GM19043 (cell line): ENCODE measurements around the gene AMZ2.
"Not testable (repeated sequence)": the region's sequence is repeated elsewhere in the genome, so short reads cannot be mapped to it uniquely, and the experiment has no call there.

Experiments used
- ATAC-seq: cut with Tn5 transposase; IDR thresholded peaks from one replicate; pipeline ENCODE4 v1.9.1; 2021; ENCODE audit warnings: low read depth; ENCODE audit not compliant: unreplicated experiment

AMZ2 gene

GRCh38 chr17:68247445-68248198 is at the start of gene AMZ2:
Gene AMZ2 (plus strand): TSS chr17:68248043. CDS start chr17:68250188, 2,145 bp downstream.
- ATAC-seq, result peak; percentile 82

DNA sequence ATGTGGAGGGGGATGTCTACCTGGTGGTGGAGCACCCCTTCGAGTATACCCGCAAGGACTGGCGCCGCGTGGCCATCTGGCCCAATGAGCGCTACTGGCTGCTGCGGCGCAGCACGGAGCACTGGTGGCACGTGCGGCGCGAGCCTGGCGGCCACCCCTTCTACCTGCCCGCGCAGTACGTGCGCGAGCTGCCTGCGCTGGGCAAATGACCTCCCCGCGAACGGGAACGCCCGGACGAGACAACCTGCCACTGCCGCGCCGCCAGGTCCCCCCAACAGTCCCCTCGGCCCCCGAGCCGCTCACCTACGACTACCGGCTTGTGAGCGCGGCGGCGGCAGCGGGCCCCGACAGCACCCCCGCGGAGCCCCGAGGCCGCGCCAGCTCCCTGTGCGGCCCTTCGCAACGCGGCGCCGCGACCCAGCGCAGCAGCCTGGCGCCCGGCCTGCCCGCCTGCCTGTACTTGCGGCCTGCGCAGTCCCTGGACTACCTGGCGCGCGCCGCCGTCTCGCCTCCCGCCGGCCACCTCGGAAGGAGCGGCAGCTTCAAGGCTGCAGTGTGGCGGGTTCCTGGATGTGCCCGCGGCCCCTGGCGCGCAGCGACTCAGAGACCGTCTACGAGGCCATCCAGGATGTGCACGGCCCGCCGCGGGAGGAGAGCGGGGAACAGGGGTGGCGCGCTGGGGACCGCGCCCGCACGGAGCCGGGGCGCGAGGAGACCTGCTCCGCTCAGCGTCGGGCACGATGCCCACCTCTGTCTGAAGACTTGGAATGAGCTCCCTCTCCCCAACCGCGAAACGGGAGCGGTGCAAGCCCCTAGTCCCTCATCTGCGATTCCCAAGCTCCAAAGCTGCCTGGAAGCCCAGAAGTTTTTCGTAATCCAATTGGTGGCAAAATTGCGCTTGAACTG is 48.7 kb upstream of the AMZ2 start:
- ATAC-seq, result no peak

GRCh38 chr17:68199837-68200688 is 47.8 kb upstream of the AMZ2 start:
- no peak for ATAC-seq

DNA sequence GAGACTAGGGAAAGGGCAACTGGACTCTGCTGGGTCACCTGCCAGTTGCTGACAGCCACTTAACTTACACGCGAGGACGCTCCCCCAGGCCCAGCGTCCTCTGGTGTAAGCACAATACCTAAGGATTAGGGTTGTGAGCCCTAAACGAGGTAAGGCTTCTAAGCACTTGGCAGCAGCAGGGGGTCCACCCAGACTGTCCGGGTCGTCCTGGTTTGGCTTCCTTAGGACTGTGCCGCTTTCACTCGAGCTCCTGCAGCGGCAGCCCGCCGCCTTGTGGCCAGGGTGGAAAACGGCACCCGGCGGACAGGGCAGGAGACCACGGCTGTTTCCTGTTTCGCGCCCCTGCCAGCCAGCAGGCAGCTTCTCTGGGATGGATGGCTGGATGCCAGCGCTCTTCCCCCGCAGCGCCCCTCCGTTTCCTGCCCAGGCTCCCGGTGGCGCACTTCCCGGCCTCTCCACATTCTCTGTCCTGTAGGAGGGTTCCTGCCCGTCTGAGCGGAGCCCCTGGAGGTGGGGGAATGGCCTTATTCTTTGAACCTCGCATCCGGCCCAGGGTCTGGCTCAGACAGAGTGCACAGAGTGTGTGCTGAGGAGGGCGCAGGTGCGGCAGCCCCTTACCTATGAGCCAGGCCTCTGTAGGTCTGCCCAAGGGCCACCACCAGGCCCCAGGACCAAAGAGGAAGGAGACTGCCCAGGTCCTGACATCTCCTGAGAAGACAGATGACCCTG is 47.0 kb upstream of the AMZ2 start:
- no peak for ATAC-seq

GRCh38 chr17:68201418-68201771 is 46.4 kb upstream of the AMZ2 start:
- ATAC-seq, result not testable (repeated sequence)

DNA sequence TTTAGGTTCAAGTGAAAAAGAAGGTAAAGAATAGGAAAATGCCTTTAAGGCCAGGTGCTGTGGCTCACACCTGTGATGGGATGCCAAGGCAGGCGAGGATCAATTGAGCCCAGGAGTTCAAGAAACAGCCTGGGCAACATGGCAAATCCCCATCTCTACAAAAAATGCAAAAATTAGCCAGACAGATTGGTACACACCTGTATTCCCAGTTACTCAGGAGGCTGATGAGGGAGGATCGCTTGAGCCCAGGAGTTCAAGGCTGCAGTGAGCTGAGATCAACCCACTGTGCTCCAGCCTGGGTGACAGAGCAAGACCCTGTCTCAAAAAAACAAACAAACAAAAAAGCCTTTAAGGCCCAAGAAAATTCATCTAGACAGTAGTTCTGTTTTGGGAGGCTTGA is 45.5 kb upstream of the AMZ2 start:
- ATAC-seq, result not testable (repeated sequence)

DNA sequence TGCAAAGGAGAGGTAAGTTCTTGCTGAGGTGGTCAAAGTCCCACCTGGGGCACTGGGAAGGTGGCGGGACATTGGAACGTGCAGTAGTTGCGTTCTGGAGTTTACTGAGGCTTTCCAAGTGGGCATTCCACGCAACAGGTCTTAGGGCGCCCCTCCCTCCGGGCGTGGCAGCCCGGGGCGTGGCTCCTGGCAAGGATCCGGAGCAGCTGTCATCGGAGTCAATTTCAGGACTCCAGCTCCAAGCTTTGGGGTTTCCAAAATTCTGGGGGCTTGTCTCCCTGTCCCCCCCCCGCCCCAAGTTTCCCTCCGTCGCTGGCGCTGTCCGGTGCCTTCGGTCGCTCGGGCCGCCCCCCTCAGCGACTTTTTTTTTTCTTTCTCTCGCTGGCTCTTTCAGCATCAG is 43.1 kb upstream of the AMZ2 start:
- ATAC-seq, result no peak

- peak; percentile 90 for ATAC-seq
Measured at GRCh38 chr17:68205251-68205807, 42.5 kb upstream of the AMZ2 start.

DNA sequence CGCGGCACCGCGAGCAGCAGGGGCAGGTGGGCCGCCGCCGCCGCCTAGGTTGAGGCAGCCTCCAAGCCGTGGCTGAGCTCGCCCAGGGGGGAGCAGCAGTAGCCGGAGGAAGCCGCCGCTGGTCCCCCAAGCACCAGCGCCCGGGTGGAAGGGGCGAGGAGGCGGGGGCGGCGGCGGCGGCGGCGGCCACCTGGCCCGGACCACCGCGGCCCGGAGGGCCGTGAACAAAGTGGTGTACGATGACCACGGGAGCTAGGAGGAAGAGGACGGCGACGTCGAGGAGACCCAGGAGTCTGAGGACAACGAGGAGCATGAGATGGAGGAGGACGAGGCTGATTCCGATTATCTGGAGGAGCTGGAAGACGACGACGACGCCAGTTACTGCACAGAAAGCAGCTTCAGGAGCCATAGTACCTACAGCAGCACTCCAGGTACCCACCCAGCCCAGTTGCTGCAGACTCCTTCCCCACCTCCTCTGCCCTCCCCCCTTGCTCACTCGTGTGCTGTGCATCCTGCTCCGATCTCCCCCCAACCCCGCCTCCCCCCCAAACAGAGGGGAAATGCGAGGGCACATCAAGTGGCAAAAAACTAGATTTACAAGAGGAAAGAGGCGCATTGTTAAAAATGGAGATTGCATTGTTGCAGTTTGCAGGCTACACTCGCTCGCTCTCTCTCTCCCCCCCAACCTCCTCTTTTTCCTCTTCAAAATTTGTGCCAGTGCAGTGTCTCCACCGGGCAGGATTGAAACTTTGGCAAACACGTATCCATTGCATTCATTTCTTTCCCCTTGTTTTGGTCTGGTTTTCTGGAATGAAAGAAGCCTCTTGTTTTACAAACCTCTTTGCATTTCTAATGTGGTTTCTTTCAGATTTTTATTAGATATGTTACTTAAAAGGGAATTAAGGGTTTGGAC is 41.8 kb upstream of the AMZ2 start:
- ATAC-seq, result peak; percentile 22

DNA sequence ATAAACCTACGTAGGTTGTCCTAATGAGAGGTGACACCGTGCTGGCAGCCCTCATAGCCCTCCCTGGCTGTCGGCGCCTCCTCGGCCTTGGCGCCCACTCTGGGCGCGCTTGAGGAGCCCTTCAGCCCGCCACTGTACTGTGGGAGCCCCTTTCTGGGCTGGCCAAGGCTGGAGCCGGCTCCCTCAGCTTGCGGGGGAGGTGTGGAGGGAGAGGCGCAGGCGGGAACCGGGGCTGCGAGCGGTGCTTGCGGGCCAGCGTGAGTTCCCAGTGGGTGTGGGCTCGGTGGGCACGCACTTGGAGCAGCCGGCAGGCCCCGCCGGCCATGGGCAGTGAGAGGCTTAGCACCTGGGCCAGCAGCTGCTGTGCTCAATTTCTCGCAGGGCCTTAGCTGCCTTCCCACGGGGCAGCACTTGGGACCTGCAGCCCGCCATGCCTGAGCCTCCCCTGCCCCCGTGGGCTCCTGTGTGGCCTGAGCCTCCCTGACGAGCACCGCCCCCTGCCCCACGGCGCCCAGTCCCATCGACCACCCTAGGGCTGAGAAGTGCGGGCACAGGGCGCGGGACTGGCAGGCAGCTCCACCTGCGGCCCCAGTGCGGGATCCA is 40.1 kb upstream of the AMZ2 start:
- ATAC-seq, result no peak

GRCh38 chr17:68208651-68209050 is 39.2 kb upstream of the AMZ2 start:
- not testable (repeated sequence) for ATAC-seq

- not testable (repeated sequence) for ATAC-seq
Measured at GRCh38 chr17:68209191-68209900, 38.5 kb upstream of the AMZ2 start.

GRCh38 chr17:68210570-68211315 is 37.1 kb upstream of the AMZ2 start:
- no peak for ATAC-seq

DNA sequence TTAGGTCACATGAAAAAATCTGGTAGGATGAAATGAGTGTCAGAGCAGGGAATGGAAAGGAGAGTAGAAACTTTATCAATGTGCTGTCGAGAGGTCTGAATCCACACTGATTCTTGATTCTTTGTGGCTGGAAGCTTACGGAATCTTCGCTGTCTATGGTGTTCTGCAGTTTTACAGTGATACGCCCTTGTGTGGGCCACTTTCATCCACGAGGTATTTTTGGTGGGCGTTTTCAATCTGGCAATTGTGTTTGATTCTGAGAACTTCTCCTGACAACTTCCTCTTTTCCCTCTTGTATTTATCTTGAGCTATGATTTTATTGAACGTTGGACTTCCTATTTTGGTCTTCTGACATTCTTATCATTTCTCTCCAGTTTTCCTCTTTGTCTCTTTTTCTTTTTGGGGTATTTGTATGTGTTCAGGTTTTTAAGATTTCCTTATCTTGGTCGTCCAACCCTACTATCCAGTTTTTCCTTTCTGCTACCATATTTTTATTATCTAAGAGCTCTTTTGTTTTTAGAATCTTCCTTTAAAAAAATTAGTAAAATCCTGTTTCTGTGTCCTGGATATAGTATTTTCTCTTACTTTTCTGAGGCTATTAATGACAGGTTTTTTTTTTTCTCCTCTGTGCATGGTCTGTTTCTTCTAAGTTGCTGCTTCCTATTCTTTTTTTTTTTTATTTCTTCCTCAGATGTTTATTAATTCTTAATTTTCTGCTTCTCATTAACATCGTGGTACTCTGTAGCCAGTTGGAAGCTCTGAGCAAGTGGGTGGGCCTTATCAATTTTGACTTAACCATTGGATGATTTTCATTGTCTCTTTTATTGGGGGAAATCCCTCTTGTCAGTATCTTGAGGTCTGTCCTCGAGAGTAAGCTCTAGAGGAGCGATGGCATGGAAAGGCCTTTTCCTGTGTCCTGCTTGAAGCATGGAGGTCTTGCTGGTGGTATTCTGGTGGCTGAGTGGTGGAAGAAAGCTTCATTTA is 34.1 kb upstream of the AMZ2 start:
- ATAC-seq, result not testable (repeated sequence)

DNA sequence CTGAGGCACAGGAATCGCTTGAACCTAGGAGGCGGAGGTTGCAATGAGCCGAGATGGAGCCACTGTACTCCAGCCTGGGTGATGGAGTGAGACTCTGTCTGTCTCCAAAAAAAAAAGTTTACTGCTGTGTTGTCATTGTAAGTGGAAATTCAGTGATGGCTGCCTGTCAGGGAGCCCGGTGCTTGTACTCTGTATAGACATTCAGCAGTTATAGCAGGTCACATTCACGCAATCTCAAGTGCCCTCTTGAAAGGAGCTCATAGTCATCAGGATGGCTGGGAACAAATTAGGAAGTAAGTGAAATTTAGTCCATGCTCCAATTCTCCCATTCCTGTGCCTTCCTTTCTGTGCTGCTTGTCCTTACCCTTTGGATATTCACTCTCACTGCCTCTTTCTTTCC is 32.4 kb upstream of the AMZ2 start:
- ATAC-seq, result not testable (repeated sequence)

GRCh38 chr17:68219429-68219828 is 28.4 kb upstream of the AMZ2 start:
- not testable (repeated sequence) for ATAC-seq
